Amniotic epithelial cell (primary cell): ENCODE results near the gene KLHDC7B.

ENCODE experiments used
- DNase-seq: peaks from one replicate; pipeline ENCODE4 v3.0.0-alpha.2; 2010; ENCODE audit warnings: low read depth

KLHDC7B gene

DNA sequence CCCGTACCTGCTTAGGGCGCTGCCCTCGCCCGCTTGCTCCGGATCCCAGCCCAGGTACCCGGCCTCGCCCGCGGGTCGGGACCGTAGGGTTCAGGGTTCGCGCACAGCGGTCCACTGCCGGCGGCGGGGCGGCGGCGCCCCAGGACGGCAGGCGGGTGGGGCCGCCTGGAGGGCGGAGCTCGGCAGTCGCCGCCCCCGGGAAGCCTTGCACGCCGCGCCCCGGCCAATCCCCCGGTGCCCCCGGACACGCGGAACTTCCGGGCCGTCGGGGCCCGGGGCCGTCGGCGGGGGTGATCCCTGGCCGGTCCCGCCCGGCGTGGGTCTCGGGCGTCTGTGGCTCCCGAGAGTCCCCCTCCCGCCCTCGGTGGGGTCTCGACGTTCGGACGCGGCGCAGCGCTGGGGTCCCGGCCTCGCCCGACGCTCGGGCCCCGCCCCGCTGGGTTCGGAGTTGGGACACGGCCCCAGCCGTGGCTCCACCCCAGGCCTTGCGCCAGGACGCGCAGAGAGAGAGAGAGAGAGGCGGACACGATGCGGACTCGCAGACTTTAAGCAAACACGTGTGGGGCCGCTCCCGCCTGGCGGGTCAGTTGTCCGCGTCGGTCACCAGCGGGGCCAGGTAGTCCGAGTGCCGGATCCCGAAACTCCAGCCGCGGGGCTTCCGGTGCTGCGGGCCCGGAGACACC, 15.7 kb upstream of the KLHDC7B start, which contains the start of gene TYMP:
TSS of gene TYMP (minus strand) at position 116 of the 683 bp plus-strand sequence. CDS start 303 bp downstream, outside the sequence.
- peak; percentile 89 for DNase-seq

DNA sequence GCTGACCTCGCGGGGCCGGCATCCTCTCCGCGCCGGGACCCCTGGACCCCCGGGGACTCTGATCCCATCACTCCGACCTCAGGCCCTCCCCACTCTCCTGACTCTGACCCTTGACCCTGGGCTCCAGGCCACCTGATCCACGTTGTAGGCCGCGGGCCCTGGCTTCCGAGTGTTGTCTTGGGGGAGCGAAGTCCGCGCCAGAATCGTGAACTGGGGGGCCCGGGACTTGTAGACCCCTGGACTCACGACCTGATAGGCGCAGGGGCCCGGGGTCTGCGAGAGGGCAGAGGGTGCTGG, 15.2 kb upstream of the KLHDC7B start:
- no peak for DNase-seq

DNA sequence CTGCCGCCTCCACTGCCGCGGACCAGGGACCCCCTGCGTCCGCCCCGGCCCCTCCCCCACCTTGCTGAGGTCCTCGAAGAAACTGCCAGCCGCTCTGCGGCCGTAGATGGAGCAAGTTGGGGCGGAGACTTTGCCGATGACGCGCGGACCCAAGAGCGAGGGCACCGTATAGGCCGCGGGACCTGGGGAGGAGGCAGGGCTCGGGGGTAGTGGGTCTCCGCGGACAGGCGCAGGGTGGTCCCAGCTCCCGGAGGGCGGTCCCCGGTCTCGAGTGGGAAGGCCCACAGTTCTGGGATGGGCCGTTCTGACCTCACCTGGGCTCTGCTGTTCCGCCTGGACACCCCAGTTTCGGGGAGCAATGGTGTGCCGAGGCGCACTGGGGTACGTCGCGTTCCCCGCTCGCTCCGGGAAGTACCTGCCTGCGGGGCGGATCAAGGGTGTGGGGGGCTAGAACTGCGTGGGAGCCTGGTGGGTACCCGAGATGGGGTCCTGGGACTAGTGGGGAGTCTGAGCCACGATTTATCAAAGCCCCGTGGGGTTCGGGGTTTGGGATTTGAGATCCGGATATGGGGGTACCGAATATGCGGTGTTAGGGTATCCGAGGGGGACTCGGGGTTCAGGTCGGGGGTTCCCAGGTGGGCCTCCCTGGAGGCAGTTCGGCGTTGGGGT, 14.7 kb upstream of the KLHDC7B start:
- peak; percentile 91 for DNase-seq

DNA sequence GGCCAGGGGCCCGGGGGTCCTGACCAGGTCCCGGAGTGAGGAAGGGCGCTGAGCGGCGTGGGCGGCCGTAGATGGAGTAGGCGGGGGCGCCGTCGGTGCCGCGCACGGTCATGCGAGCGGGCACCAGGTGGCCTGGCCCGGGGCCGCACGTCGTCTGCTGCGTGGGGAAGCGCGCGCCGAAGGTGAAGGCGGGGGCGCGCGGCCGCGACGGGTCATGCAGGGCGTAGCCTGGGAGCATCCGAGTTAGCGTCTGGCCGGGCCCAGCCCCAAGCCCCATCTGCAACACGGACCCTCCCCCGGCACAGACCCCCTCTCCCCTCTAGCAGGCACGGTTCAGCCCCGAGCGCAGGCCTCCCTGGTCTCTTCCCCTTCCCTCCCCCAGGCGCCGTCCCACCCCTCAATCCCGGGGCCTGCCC, 14.1 kb upstream of the KLHDC7B start:
- peak; percentile 53 for DNase-seq

GRCh38 chr22:50531962-50532674, 13.6 kb upstream of the KLHDC7B start:
- DNase-seq, result peak; percentile 65

GRCh38 chr22:50532824-50533796, 12.6 kb upstream of the KLHDC7B start:
- no peak for DNase-seq

GRCh38 chr22:50533856-50534711, 11.6 kb upstream of the KLHDC7B start:
- DNase-seq, result peak; percentile 94

DNA sequence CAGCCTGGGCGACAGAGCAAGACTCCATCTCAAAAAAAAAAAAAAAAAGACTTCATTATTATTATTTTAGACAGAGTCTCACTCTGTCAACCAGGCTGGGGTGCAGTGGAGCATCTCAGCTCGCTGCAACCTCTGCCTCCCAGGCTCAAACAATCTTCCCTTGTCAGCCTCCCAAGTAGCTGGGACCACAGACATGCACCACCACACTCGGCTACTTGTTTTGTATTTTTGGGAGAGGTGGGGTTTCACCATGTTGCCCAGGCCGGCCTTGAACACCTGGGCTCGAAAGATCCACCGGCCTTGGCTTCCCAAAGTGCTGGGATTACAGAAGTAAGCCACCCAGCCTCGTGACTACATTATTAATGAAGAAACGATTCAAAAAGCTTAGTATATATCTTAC, 10.6 kb upstream of the KLHDC7B start:
- no peak for DNase-seq

DNA sequence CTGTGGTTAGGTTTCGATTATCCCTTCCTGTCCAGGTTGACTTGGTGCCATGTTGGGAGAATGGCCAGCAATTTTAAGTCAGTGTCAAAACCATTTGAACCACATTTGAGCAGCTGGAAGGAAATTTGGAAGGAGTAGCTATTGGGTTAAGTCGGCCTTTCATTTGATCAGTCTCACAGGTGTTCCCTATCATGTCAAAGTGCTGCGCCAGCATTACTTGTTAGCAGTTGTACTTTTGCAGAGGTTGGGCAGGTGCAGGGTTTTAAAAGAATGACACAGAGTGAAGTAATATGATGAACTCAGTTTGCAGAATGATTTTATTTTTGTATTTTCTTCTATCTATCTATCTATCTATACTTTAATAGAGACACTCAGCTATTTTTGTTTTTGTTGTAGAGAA, 9.5 kb upstream of the KLHDC7B start:
- DNase-seq, result no peak

DNA sequence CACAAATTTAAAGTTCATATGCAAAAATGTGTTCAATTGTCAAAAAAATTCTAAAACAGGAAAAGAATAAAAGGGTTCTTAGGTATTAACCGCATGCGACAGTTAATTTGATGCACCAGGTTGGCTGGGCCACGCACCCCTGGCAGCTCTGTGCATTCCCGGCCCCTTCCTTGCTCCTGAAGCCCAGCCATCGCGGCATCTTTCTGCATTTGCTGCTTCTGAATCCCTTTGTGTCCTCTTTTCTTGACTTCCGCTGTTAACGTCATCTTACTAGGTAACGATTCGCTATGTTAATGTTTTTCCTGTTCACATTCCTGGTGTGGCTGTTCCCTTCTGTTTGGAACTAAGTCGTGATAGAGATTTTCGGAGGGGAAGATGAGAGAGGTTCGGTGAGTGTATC, 7.9 kb upstream of the KLHDC7B start:
- DNase-seq, result no peak

DNA sequence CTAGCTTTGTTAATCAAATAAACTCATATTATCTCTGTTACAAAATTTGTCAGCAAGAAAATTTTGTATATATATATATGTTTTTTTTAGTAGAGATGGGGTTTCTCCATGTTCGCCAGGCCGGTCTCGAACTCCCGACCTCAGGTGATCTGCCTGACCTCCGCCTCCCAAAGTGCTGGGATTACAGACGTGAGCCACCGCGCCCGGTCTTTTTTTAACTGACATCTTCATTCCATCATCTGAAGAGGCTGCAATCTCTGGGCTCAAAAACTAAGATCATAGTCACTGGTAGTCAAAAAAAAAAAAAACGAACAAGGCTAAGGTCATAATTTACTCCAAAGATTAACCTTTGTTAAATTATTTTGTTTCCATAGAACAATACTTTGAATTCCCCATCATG, 5.3 kb upstream of the KLHDC7B start:
- DNase-seq, result no peak

GRCh38 chr22:50541667-50542026, 4.1 kb upstream of the KLHDC7B start:
- peak; percentile 87 for DNase-seq

- DNase-seq, result peak; percentile 53
Measured at GRCh38 chr22:50542416-50542927, 3.2 kb upstream of the KLHDC7B start.

- peak; percentile 51 for DNase-seq
Measured at GRCh38 chr22:50544078-50544745, 1.5 kb upstream of the KLHDC7B start.

- DNase-seq, result peak; percentile 54
Measured at GRCh38 chr22:50544746-50545253, 899 bp upstream of the KLHDC7B start.

- no peak for DNase-seq
Measured at GRCh38 chr22:50546326-50547262, 895 bp downstream of the KLHDC7B start.

- no peak for DNase-seq
Measured at GRCh38 chr22:50547263-50547985, 1.7 kb downstream of the KLHDC7B start.
